OCI-LY3 (cell line): ENCODE data around the gene TSPAN33.

ENCODE experiments used
- EZH2phosphoT487 ChIP-seq: fragments of 200-600 bp; shearing (Covaris generic); IDR thresholded peaks from 2 replicates; pipeline ENCODE4 v1.6.1; 2018; ENCODE audit warnings: antibody characterized with exemption, mixed run types, low read depth
- TF ChIP-seq, protein P1 (sequence below): fragments of 200-600, 300-600 bp; sonication (generic); IDR thresholded peaks from 2 replicates; pipeline ENCODE4 v1.5.1; 2014; ENCODE audit warnings: antibody characterized with exemption, low read length, low read depth

DNA sequence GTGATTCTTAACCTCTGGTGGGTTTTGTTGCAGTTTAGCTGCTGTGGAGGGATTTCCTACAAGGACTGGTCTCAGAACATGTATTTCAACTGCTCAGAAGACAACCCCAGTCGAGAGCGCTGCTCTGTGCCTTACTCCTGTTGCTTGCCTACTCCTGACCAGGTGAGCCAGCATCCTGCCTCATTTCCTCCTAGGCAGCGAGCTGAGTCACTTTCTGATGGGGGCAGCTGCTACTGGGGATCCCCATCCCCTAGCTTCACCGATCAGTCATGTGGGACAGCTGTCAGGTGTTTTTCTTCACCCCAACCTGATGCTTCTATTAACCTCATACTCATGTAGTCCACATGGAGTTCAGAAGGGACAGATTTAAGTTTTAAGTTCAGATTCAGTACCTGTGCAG lies 22.2 kb downstream of the TSPAN33 start:
- TF ChIP-seq, protein P1, sequence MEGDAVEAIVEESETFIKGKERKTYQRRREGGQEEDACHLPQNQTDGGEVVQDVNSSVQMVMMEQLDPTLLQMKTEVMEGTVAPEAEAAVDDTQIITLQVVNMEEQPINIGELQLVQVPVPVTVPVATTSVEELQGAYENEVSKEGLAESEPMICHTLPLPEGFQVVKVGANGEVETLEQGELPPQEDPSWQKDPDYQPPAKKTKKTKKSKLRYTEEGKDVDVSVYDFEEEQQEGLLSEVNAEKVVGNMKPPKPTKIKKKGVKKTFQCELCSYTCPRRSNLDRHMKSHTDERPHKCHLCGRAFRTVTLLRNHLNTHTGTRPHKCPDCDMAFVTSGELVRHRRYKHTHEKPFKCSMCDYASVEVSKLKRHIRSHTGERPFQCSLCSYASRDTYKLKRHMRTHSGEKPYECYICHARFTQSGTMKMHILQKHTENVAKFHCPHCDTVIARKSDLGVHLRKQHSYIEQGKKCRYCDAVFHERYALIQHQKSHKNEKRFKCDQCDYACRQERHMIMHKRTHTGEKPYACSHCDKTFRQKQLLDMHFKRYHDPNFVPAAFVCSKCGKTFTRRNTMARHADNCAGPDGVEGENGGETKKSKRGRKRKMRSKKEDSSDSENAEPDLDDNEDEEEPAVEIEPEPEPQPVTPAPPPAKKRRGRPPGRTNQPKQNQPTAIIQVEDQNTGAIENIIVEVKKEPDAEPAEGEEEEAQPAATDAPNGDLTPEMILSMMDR: no peak
- TF ChIP-seq EZH2phosphoT487: no peak
